A549 (cell line): ENCODE measurements around the gene CISD3.

Experiments used
- CTCF ChIP-seq: fragments of >200 bp; sonication (Bioruptor Twin); formaldehyde crosslinking; IDR thresholded peaks from 3 replicates; pipeline ENCODE4 v1.5.1; 2016
- MAFK ChIP-seq: fragments of 450-650 bp; IDR thresholded peaks from 2 replicates; pipeline ENCODE4 v1.6.1; 2014; ENCODE audit not compliant: partially characterized antibody
- MAX ChIP-seq: IDR thresholded peaks from 2 replicates; pipeline ENCODE4 v1.6.1; 2012
- MAZ ChIP-seq: fragments of 150-350 bp; IDR thresholded peaks from 2 replicates; pipeline ENCODE4 v1.6.1; 2014; ENCODE audit warnings: antibody characterized with exemption, low read depth, low read length, borderline replicate concordance
- MYC ChIP-seq: IDR thresholded peaks from 2 replicates; pipeline ENCODE4 v1.6.1; 2012; ENCODE audit warnings: mild to moderate bottlenecking, inconsistent platforms, low read length, improper control_type of control experiment, borderline replicate concordance
- NFE2L2 ChIP-seq: fragments of 150-350 bp; conservative IDR thresholded peaks from 2 replicates; pipeline ENCODE4 v1.6.1; 2014; ENCODE audit warnings: low read length
- POLR2A ChIP-seq: IDR thresholded peaks from 2 replicates; pipeline ENCODE4 v1.6.1; 2012; ENCODE audit warnings: mild to moderate bottlenecking, low read length
- RAD21 ChIP-seq, 2 experiments: fragments of >200 bp in 1 of 2; sonication (Bioruptor Twin) in 1 of 2; formaldehyde crosslinking in 1 of 2; IDR thresholded peaks in 1 of 2; conservative IDR thresholded peaks in 1 of 2; 2 replicates in 1 of 2; 3 replicates in 1 of 2; pipeline ENCODE4 v1.6.1; 2012 to 2018; ENCODE audit warnings: inconsistent platforms in 1 of 2

GRCh38 chr17:38738007-38738662, 8.0 kb downstream of the CISD3 start:
- TF ChIP-seq RAD21 (conservative IDR thresholded peaks at IDR 0.05 in 1 of 2, IDR thresholded peaks at IDR 0.05 in 1 of 2) (no peak), POLR2A (no peak), CTCF (no peak), MAZ (no peak), MYC (no peak), NFE2L2 (no peak), MAFK (no peak), MAX (no peak)
